ENCODE measurements around the gene CPT1A. TPM values are rescaled to one million over a fixed set of nuclear protein-coding genes. Genes with fewer than 3 reads are reported as not detected.

The CPT1A gene
- total RNA-seq, 1 donor from 2014 or later = 36.1 TPM

GRCh38 chr11:68757711-68758110, 84.0 kb downstream of the CPT1A start:
- Mint-ChIP-seq H3K27ac (no peak overlapping the region), H3K36me3 (no peaks in the 10 kb centered on the region), H3K27me3 (no peaks in the 10 kb centered on the region), H3K9me3 (no peaks in the 10 kb centered on the region), H3K4me1 (ENCODE audit: unreplicated experiment) (no peaks in the 10 kb centered on the region), H3K4me3 (no peak overlapping the region)
- no peak for DNase-seq (ENCODE audit: extremely low spot score, unreplicated experiment)
- TF ChIP-seq CTCF (conservative IDR thresholded peaks at IDR 0.05) = no peak

- no peak overlapping the region for H3K27ac Mint-ChIP-seq
- no peaks in the 10 kb centered on the region for H3K27me3 Mint-ChIP-seq
- no peaks in the 10 kb centered on the region for H3K36me3 Mint-ChIP-seq
- no peak for DNase-seq (ENCODE audit: extremely low spot score, unreplicated experiment)
- H3K9me3 Mint-ChIP-seq = no peaks in the 10 kb centered on the region
- no peak overlapping the region for H3K4me3 Mint-ChIP-seq
- no peaks in the 10 kb centered on the region for H3K4me1 Mint-ChIP-seq (ENCODE audit: unreplicated experiment)
- no peak for TF ChIP-seq CTCF (conservative IDR thresholded peaks at IDR 0.05)
These were observed 85.4 kb downstream of the CPT1A start for GRCh38 chr11:68756171-68756766.

- DNase-seq (ENCODE audit: extremely low spot score, unreplicated experiment) = no peak
- Mint-ChIP-seq H3K27ac (no peak overlapping the region), H3K4me1 (ENCODE audit: unreplicated experiment) (peaks cover 14% of the 10 kb centered on the region), H3K36me3 (no peaks in the 10 kb centered on the region), H3K4me3 (peak overlapping the region; percentile 41), H3K27me3 (no peaks in the 10 kb centered on the region), H3K9me3 (no peaks in the 10 kb centered on the region)
- TF ChIP-seq CTCF (conservative IDR thresholded peaks at IDR 0.05) = no peak
These were observed 88.4 kb downstream of the CPT1A start for GRCh38 chr11:68753300-68753699.

- Mint-ChIP-seq H3K4me1 (ENCODE audit: unreplicated experiment) (peaks cover 14% of the 10 kb centered on the region), H3K4me3 (peak within 1 kb of the TSS; percentile 72)
- peak; percentile 96 for DNase-seq (ENCODE audit: extremely low spot score, unreplicated experiment)
These were observed 90.3 kb downstream of the CPT1A start, which contains the start of gene TESMIN for GRCh38 chr11:68751331-68751856. TSS of gene TESMIN (minus strand) at chr11:68751520. CDS start at chr11:68750660, 860 bp downstream.

GRCh38 chr11:68751004-68751325, 90.8 kb downstream of the CPT1A start:
- no peak for TF ChIP-seq CTCF (conservative IDR thresholded peaks at IDR 0.05)
- no peaks in the 10 kb centered on the region for H3K36me3 Mint-ChIP-seq
- no peak overlapping the region for H3K4me3 Mint-ChIP-seq
- no peak for DNase-seq (ENCODE audit: extremely low spot score, unreplicated experiment)
- no peak overlapping the region for H3K27ac Mint-ChIP-seq
- no peaks in the 10 kb centered on the region for H3K27me3 Mint-ChIP-seq
- peaks cover 14% of the 10 kb centered on the region for H3K4me1 Mint-ChIP-seq (ENCODE audit: unreplicated experiment)
- H3K9me3 Mint-ChIP-seq = no peaks in the 10 kb centered on the region

More at GRCh38 chr11:68751331-68751856, 90.3 kb downstream of the CPT1A start, which contains the start of gene TESMIN:
- Mint-ChIP-seq H3K27ac (peak within 1 kb of the TSS; percentile 78), H3K9me3 (no peaks in the 10 kb centered on the region), H3K27me3 (no peaks in the 10 kb centered on the region), H3K36me3 (no peaks in the 10 kb centered on the region)
- TF ChIP-seq CTCF (conservative IDR thresholded peaks at IDR 0.05) = no peak
